H1 (cell line): ENCODE results near the gene SCAI. TPM values are rescaled to one million over a fixed set of nuclear protein-coding genes. Genes with fewer than 3 reads are reported as not detected.
"Not testable (repeated sequence)": the region's sequence is repeated elsewhere in the genome, so short reads cannot be mapped to it uniquely, and the experiment has no call there.

Experiments
- CTCF ChIA-PET: fragments of 300-600 bp; sonication (Branson Sonifier 250); formaldehyde crosslinking; loops from one replicate; lab custom pipeline; 2021; ENCODE audit not compliant: partially characterized antibody; lab: Charles Lee
- POLR2A ChIA-PET: fragments of 300-600 bp; sonication (Branson Sonifier 250); formaldehyde crosslinking; loops from one replicate; lab custom pipeline; 2021; ENCODE audit warnings: inconsistent platforms; ENCODE audit not compliant: partially characterized antibody; lab: Charles Lee
- DNase-seq, 2 experiments: peaks; one replicate each; pipeline versions ENCODE4 v3.0.0 to v3.0.0-alpha.2; 2010 to 2022; ENCODE audit warnings: low spot score in 2 of 2, low read depth in 1 of 2, mixed read lengths in 1 of 2
- FAIRE-seq: peaks from 2 replicates; lab custom pipeline; 2011; peaks lifted over from hg19 to GRCh38; lab: Jason Lieb, UNC
- H2AFZ ChIP-seq: 2 replicates; pipeline ENCODE4 v1.8.1; 2012; ENCODE audit warnings: low read length, inconsistent platforms
- H2AK5ac ChIP-seq: 2 replicates; pipeline ENCODE4 v1.6.1; 2013; ENCODE audit warnings: low read depth, low read length
- H2BK120ac ChIP-seq: replicated peaks from 2 replicates; pipeline ENCODE3; 2013; ENCODE audit warnings: low read depth, low read length, inconsistent platforms
- H2BK12ac ChIP-seq: 2 replicates; pipeline ENCODE4 v1.6.1; 2013; ENCODE audit warnings: low read depth, low read length
- H2BK15ac ChIP-seq: 2 replicates; pipeline ENCODE4 v1.6.1; 2013; ENCODE audit warnings: low read length
- H2BK20ac ChIP-seq: 2 replicates; pipeline ENCODE4 v1.6.1; 2013; ENCODE audit warnings: low read length
- H2BK5ac ChIP-seq: 2 replicates; pipeline ENCODE4 v1.6.1; 2013; ENCODE audit warnings: low read depth, low read length
- H3K14ac ChIP-seq: 2 replicates; pipeline ENCODE4 v1.6.1; 2013; ENCODE audit warnings: inconsistent platforms; ENCODE audit not compliant: insufficient read length
- H3K18ac ChIP-seq: 2 replicates; pipeline ENCODE4 v1.6.1; 2013; ENCODE audit warnings: low read length; ENCODE audit errors: extremely low read depth
- H3K23ac ChIP-seq: 2 replicates; pipeline ENCODE4 v1.6.1; 2013; ENCODE audit warnings: inconsistent platforms; ENCODE audit not compliant: insufficient read length
- H3K23me2 ChIP-seq: 2 replicates; pipeline ENCODE4 v1.6.1; 2013; ENCODE audit warnings: low read depth, low read length
- H3K27ac ChIP-seq: 2 replicates; pipeline ENCODE4 v1.6.1; 2011; ENCODE audit warnings: low read depth, low read length, inconsistent platforms
- H3K27me3 ChIP-seq, 4 experiments: replicated peaks in 1 of 4; 1 replicate in 1 of 4; 2 replicates in 3 of 4; pipeline versions ENCODE4 v1.6.1 to v1.8.1; 2011 to 2013; ENCODE audit warnings: low read length in 3 of 4, mild to moderate bottlenecking in 3 of 4, inconsistent platforms in 2 of 4, mixed read lengths in 2 of 4, moderate library complexity in 1 of 4; ENCODE audit not compliant: control insufficient read depth in 3 of 4, insufficient read depth in 3 of 4; ENCODE audit errors: extremely low read depth in 1 of 4
- H3K36me3 ChIP-seq, 4 experiments: 2 replicates each; pipeline versions ENCODE4 v1.6.1 to v1.8.1; 2011 to 2013; ENCODE audit warnings: mild to moderate bottlenecking in 4 of 4, low read length in 3 of 4, moderate library complexity in 2 of 4, control low read depth in 1 of 4, inconsistent platforms in 1 of 4; ENCODE audit not compliant: insufficient read depth in 4 of 4, control insufficient read depth in 2 of 4
- H3K4ac ChIP-seq: replicated peaks from 2 replicates; pipeline ENCODE3; 2013; ENCODE audit warnings: low read length, low read depth, mixed read lengths, inconsistent platforms; ENCODE audit not compliant: insufficient read length
- H3K4me1 ChIP-seq, 4 experiments: replicated peaks in 1 of 4; 1 replicate in 1 of 4; 2 replicates in 3 of 4; pipeline versions ENCODE4 v1.6.1 to v1.8.1; 2011 to 2013; ENCODE audit warnings: low read length in 3 of 4, inconsistent platforms in 2 of 4, mixed read lengths in 1 of 4; ENCODE audit not compliant: insufficient read depth in 4 of 4, control insufficient read depth in 3 of 4
- H3K4me2 ChIP-seq, 2 experiments: 2 replicates each; pipeline versions ENCODE4 v1.6.1 to v1.8.1; 2011 to 2013; ENCODE audit warnings: low read depth in 2 of 2, low read length in 2 of 2, control low read depth in 1 of 2, inconsistent platforms in 1 of 2, mild to moderate bottlenecking in 1 of 2; ENCODE audit not compliant: insufficient read depth in 1 of 2
- H3K4me3 ChIP-seq, 4 experiments: fragments of 200-600, 300-600 bp in 1 of 4; sonication (generic), shearing (Covaris generic), sonication (Bioruptor Twin) in 1 of 4; 2 replicates each; pipeline versions ENCODE4 v1.5.1 to v1.8.1; 2011 to 2016; ENCODE audit warnings: low read length in 4 of 4, low read depth in 3 of 4, control low read depth in 2 of 4, inconsistent platforms in 2 of 4, mild to moderate bottlenecking in 2 of 4, mixed read lengths in 1 of 4, moderate library complexity in 1 of 4; ENCODE audit not compliant: insufficient read depth in 2 of 4; ENCODE audit errors: extremely low read depth in 1 of 4
- H3K56ac ChIP-seq: replicated peaks from 2 replicates; pipeline ENCODE3; 2013; ENCODE audit warnings: low read depth, mild to moderate bottlenecking, mixed read lengths, low read length, inconsistent platforms; ENCODE audit not compliant: insufficient read length
- H3K79me1 ChIP-seq: 2 replicates; pipeline ENCODE4 v1.6.1; 2013; ENCODE audit warnings: low read depth, low read length, control low read depth
- H3K79me2 ChIP-seq, 2 experiments: 2 replicates each; pipeline versions ENCODE4 v1.6.1 to v1.8.1; 2012 to 2013; ENCODE audit warnings: low read length in 2 of 2, mild to moderate bottlenecking in 2 of 2, inconsistent platforms in 1 of 2; ENCODE audit not compliant: insufficient read depth in 2 of 2, control insufficient read depth in 1 of 2
- H3K9ac ChIP-seq, 4 experiments: replicated peaks in 1 of 4; 1 replicate in 1 of 4; 2 replicates in 3 of 4; pipeline versions ENCODE4 v1.6.1 to v1.8.1; 2011 to 2013; ENCODE audit warnings: low read depth in 3 of 4, low read length in 3 of 4, control low read depth in 2 of 4, mild to moderate bottlenecking in 2 of 4, moderate library complexity in 2 of 4, inconsistent platforms in 1 of 4; ENCODE audit errors: extremely low read depth in 1 of 4
- H3K9me3 ChIP-seq, 2 experiments: 2 replicates each; pipeline versions ENCODE4 v1.6.1 to v1.8.1; 2012 to 2013; ENCODE audit warnings: mild to moderate bottlenecking in 2 of 2, moderate library complexity in 2 of 2, control low read depth in 1 of 2, inconsistent platforms in 1 of 2, low read depth in 1 of 2, low read length in 1 of 2, mixed read lengths in 1 of 2; ENCODE audit not compliant: insufficient read depth in 2 of 2
- H4K20me1 ChIP-seq, 2 experiments: replicated peaks in 1 of 2; 2 replicates each; pipeline versions ENCODE3 to v1.8.1; 2011 to 2013; ENCODE audit warnings: inconsistent platforms in 2 of 2, low read length in 2 of 2, mild to moderate bottlenecking in 1 of 2; ENCODE audit not compliant: insufficient read depth in 2 of 2, control insufficient read depth in 1 of 2
- H4K5ac ChIP-seq: 2 replicates; pipeline ENCODE4 v1.6.1; 2013; ENCODE audit warnings: low read length, low read depth, mixed read lengths, inconsistent platforms; ENCODE audit not compliant: insufficient read length
- H4K8ac ChIP-seq: 2 replicates; pipeline ENCODE4 v1.8.0; 2013; ENCODE audit warnings: mild to moderate bottlenecking, moderate library complexity, low read length, inconsistent platforms; ENCODE audit not compliant: insufficient read depth; ENCODE audit errors: extremely low read depth
- H4K91ac ChIP-seq: replicated peaks from 2 replicates; pipeline ENCODE3; 2013; ENCODE audit warnings: low read length, mixed read lengths, inconsistent platforms; ENCODE audit not compliant: insufficient read length
- WGBS, 2 experiments: shearing (Covaris generic) in 1 of 2; methylation state at CpG; one replicate each; pipeline versions ENCODE4 v1.1.6 to v1.1.7; 2013 to 2015; ENCODE audit warnings: low lambda C conversion rate in 2 of 2, mixed read lengths in 2 of 2, inconsistent platforms in 1 of 2, low coverage in 1 of 2, missing lambda C conversion rate in 1 of 2; ENCODE audit not compliant: insufficient replicate concordance in 2 of 2, insufficient coverage in 1 of 2, insufficient read length in 1 of 2; ENCODE audit errors: extremely low coverage in 1 of 2, missing lambda C conversion rate in 1 of 2; 5-methylcytosine and 5-hydroxymethylcytosine counted together
- polyA plus RNA-seq, 7 experiments: library from polyadenylated mRNA; depleted of rRNA in 3 of 7; stranded (reverse) in 5 of 7; unstranded in 2 of 7; fragments of >200 nt in 5 of 7; fragments of 200-250 nt in 2 of 7; gene quantifications; 1 replicate in 5 of 7; 2 replicates in 1 of 7; 4 replicates in 1 of 7; pipeline versions ENCODE4 v1.2.1 to v1.2.3, GENCODE V29; 2011 to 2013; ENCODE audit warnings: missing spikeins in 2 of 7, mixed read lengths in 2 of 7
- total RNA-seq: library from RNA; stranded (reverse); fragmentation: NEBNext Ultra II Directional; extraction: Animal tissue kit (Norgen Biotek cat#: 25700); gene quantifications from 2 replicates; pipeline ENCODE4 v1.2.1, GENCODE V29; 2021

SCAI gene
- total and polyA plus RNA-seq, 2 of the 8 experiments (the other 6 are each of a cell fraction or from before 2014, with no cell fraction given), result 6.4 to 19.8 TPM

DNA sequence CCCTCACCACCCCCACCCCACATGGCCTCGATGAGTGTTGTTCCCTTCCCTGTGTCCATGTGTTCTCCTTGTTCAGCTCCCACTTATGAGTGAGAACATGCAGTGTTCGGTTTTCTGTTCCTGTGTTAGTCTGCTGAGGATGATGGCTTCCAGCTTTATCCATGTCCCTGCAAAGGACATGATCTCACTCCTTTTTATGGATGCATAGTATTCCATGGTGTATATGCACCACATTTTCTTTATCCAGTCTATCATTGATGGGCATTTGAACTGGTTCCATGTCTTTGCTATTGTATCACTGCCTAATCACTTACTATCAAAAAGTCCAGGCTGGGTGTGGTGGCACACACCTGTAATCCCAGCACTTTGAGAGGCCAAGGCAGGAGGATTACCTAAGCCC lies 24.6 kb downstream of the SCAI start:
- H3K27me3 ChIP-seq, H3K79me1 ChIP-seq, H3K4me3 ChIP-seq, H2AK5ac ChIP-seq, H3K14ac ChIP-seq, CTCF ChIA-PET, DNase-seq, H4K20me1 ChIP-seq, H3K23me2 ChIP-seq, H3K4me1 ChIP-seq, H4K8ac ChIP-seq, H3K56ac ChIP-seq, H3K4ac ChIP-seq, H4K5ac ChIP-seq, H2AFZ ChIP-seq, H3K18ac ChIP-seq, H2BK12ac ChIP-seq, H2BK20ac ChIP-seq, H4K91ac ChIP-seq, H2BK5ac ChIP-seq, H3K27ac ChIP-seq, H2BK120ac ChIP-seq, FAIRE-seq, H3K4me2 ChIP-seq, H3K9me3 ChIP-seq, H2BK15ac ChIP-seq, H3K9ac ChIP-seq, H3K36me3 ChIP-seq, H3K23ac ChIP-seq, POLR2A ChIA-PET: not testable (repeated sequence)
- WGBS, 2 experiments, result 90% methylated on average over 2 of the region's 2 CpGs; no CpG with 5 or more reads in 1 of the 2 experiments
- H3K79me2 ChIP-seq, result peaks cover 0 to 30% of the 10 kb centered on the region in 2 experiments; a peak in 3 of 4 replicates

DNA sequence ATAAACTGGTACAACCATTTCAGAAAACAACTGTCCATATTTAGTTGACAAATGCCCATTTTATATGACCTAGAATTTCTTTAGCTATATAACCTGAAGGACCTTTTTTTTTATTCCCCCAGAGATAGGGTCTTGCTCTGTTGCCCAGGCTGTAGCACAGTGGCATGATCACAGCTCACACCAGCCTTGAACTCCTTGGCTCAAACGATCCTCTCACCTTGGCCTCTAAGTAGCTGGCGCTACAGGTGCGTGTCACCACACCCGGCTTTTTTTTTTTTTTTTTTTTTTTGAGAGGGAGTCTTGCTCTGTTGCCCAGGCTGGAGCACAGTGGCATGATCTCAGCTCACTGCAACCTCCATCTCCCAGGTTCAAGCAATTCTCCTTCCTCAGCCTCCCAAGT lies 28.8 kb downstream of the SCAI start:
- H3K14ac ChIP-seq, H3K27me3 ChIP-seq, H3K4me3 ChIP-seq, H3K9me3 ChIP-seq, H2AFZ ChIP-seq, DNase-seq, H2BK15ac ChIP-seq, H2BK20ac ChIP-seq, H2BK12ac ChIP-seq, H4K8ac ChIP-seq, H3K56ac ChIP-seq, H3K23ac ChIP-seq, H3K9ac ChIP-seq, H3K4ac ChIP-seq, H3K36me3 ChIP-seq, H2BK5ac ChIP-seq, H2AK5ac ChIP-seq, H3K18ac ChIP-seq, FAIRE-seq, H4K91ac ChIP-seq, H2BK120ac ChIP-seq, H4K20me1 ChIP-seq, H3K4me2 ChIP-seq, H3K27ac ChIP-seq, H4K5ac ChIP-seq, H3K23me2 ChIP-seq, H3K79me1 ChIP-seq, H3K4me1 ChIP-seq: not testable (repeated sequence)
- CTCF ChIA-PET, result interaction anchor here (0.6 to 1.4 kb wide), 4 partner anchors 9 to 248 kb away, joined by 3 to 4 read pairs (median 4); no protein-coding TSS in a partner anchor
- WGBS, 2 experiments, result 94% methylated on average over 4 of the region's 4 CpGs; no CpG with 5 or more reads in 1 of the 2 experiments
- POLR2A ChIA-PET, result interaction anchor here (1.4 kb wide), 1 partner anchor 10 kb away, joined by 3 read pairs; no protein-coding TSS in a partner anchor
- peaks cover 0 to 41% of the 10 kb centered on the region in 2 experiments; a peak in 3 of 4 replicates for H3K79me2 ChIP-seq
